GM12892 (cell line): ENCODE data around the gene PTX4.

Experiments
- POLR2A ChIP-seq: IDR thresholded peaks from 2 replicates; pipeline ENCODE4 v1.6.1; 2011; ENCODE audit warnings: low read depth, low read length, control low read depth
- POLR2AphosphoS5 ChIP-seq: IDR thresholded peaks from 2 replicates; pipeline ENCODE4 v1.6.1; 2011; ENCODE audit warnings: low read depth, low read length, control low read depth
- TAF1 ChIP-seq: IDR thresholded peaks from 2 replicates; pipeline ENCODE4 v1.6.1; 2011; ENCODE audit warnings: low read depth, mild to moderate bottlenecking, control low read depth, low read length, borderline replicate concordance

- no peak for TF ChIP-seq TAF1
- TF ChIP-seq POLR2A: no peak
- TF ChIP-seq POLR2AphosphoS5: no peak
Measured at GRCh38 chr16:1459967-1460366, 28.8 kb downstream of the PTX4 start.
